T-helper 17 cell (primary cell): ENCODE results near the gene ARV1. TPM values are rescaled to one million over a fixed set of nuclear protein-coding genes. Genes with fewer than 3 reads are reported as not detected.
"Not testable (repeated sequence)": the region's sequence is repeated elsewhere in the genome, so short reads cannot be mapped to it uniquely, and the experiment has no call there.

Experiments
- ATAC-seq: fragments of 150-1000 bp; cut with Tn5 transposase; 2 replicates; pipeline ENCODE4 v1.10.0; 2021; ENCODE audit warnings: mild to moderate bottlenecking, moderate library complexity
- DNase-seq, 3 donors: peaks; one replicate each; pipeline versions ENCODE4 v3.0.0 to v3.0.0-alpha.2; 2020 to 2021
- H3K9me3 ChIP-seq: one replicate; pipeline ENCODE4 v1.7.0; 2013; ENCODE audit warnings: low read length, mild to moderate bottlenecking; ENCODE audit not compliant: control insufficient read depth, poor library complexity, severe bottlenecking
- H3K27ac Mint-ChIP-seq: one replicate; pipeline ENCODE4 v1.8.0; 2022; ENCODE audit warnings: mild to moderate bottlenecking, moderate library complexity, mixed read lengths
- H3K27me3 Mint-ChIP-seq: one replicate; pipeline ENCODE4 v1.8.0; 2022; ENCODE audit warnings: mixed read lengths
- H3K36me3 Mint-ChIP-seq: one replicate; pipeline ENCODE4 v1.8.0; 2022; ENCODE audit warnings: low read depth, mixed read lengths
- H3K4me1 Mint-ChIP-seq: one replicate; pipeline ENCODE4 v1.8.0; 2022; ENCODE audit warnings: mild to moderate bottlenecking, mixed read lengths
- H3K4me3 Mint-ChIP-seq: one replicate; pipeline ENCODE4 v1.8.0; 2022; ENCODE audit warnings: mild to moderate bottlenecking, moderate library complexity, mixed read lengths
- total RNA-seq, 4 donors: library from RNA in 2 of 4; stranded (reverse) in 2 of 4; gene quantifications; one replicate each; pipeline ENCODE4 v1.2.3 and lab custom pipeline; 2022 to 2026

The ARV1 gene
- total RNA-seq, 2 donors from 2014 or later, result 5.7 to 6.7 TPM

DNA sequence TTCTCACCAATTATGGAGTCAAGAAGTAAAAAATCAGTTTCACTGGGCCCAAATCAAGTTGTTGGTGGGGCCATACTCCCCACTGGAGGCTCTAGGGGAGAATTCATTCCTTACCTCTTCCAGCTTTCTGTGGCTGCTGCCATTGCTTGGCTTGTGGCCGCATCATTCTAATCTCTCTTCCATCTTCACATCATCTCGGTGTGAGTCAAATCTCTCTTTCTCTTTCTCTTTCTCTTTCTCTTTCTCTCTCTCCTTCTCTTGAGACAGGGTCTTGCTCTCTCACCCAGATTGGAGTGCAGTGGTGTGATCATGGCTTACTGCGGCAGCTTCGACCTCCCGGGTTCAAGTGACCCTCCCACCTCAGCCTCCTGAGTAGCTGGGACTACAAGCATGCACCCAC, 33.1 kb downstream of the ARV1 start:
- ATAC-seq (no peak), DNase-seq (no peak)
- Mint-ChIP-seq H3K27ac (no peak overlapping the region), H3K36me3 (no peaks in the 10 kb centered on the region), H3K27me3 (no peaks in the 10 kb centered on the region), H3K4me3 (no peak overlapping the region), H3K4me1 (no peaks in the 10 kb centered on the region)
- H3K9me3 ChIP-seq, result no peaks in the 10 kb centered on the region

DNA sequence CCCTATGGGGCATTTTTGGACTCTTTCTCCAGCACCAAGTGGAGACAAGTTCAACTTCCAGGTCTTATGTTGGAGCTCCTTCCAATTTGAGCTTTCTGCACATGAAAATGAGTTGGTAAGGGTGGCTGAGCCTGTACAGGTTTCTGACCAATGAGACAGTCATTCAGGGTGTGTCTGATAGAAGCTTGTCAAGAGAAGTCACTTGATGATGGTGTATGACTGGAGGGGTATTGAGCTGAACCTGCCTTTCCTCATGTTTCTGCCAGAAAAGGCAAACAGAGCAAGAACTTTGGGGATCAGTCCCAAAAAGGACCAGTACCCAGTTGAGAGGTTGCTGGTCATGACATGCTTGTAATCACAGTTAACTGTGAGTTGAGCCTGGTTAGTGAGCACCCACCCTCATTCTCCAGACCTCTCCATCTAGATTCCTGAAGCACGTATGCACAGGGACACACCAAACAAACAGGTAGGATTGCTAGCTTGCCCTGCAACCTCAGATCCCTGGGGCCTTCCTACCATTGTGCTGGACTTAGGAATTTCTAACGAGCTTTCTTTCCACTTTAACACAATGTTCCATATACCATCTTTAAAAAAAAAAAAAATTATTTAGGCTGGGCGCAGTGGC, 34.6 kb downstream of the ARV1 start:
- DNase-seq (no peak), ATAC-seq (no peak)
- no peaks in the 10 kb centered on the region for H3K9me3 ChIP-seq
- H3K36me3 Mint-ChIP-seq, result peaks cover 2% of the 10 kb centered on the region
- H3K27me3 Mint-ChIP-seq, result no peaks in the 10 kb centered on the region
- H3K4me1 Mint-ChIP-seq, result no peaks in the 10 kb centered on the region
- H3K4me3 Mint-ChIP-seq, result no peak overlapping the region
- no peak overlapping the region for H3K27ac Mint-ChIP-seq

DNA sequence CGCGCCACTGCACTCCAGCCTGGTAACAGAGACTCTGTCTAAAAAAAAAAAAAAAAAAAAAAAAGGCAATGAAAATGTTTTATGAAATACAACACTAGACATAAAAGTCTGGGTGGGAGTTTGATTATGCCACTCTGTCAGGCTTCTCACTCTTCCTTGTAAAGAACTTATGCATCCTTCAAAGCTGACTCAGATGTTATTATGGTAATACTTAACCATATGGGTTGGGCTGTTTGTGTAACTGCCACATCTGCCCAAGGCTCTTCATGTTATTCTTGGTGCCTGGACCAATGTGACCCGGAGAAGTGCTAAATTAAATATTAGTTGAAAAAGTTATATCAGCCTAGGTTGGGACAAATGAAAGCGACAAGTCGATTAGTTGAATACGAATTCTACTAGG, 37.3 kb downstream of the ARV1 start:
- no peaks in the 10 kb centered on the region for H3K9me3 ChIP-seq
- Mint-ChIP-seq H3K27ac (no peak overlapping the region), H3K4me1 (peaks cover 4% of the 10 kb centered on the region), H3K4me3 (no peak overlapping the region), H3K36me3 (peaks cover 2% of the 10 kb centered on the region), H3K27me3 (no peaks in the 10 kb centered on the region)
- ATAC-seq (no peak), DNase-seq (no peak)

DNA sequence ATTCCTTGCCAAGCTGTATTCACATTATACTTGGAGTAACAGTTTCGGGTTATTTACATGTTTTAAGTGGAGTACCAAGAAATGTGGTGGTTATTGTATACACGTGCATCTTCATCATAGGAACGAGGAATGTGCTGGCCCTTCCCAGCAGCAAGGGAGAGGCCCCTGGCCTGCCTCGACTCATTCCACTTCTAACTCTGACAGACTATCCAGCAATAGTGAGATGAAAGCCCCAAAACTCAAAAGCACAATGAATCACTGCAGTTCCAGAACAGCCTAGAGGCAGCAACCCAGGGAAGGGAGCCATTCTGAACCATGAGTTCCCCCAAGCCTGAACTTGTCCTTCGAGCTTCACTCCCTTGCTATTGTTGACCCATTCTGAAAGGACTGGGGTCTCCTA, 38.1 kb downstream of the ARV1 start:
- Mint-ChIP-seq H3K36me3 (peaks cover 2% of the 10 kb centered on the region), H3K4me3 (peak overlapping the region; percentile 12), H3K27ac (no peak overlapping the region), H3K4me1 (peaks cover 4% of the 10 kb centered on the region), H3K27me3 (no peaks in the 10 kb centered on the region)
- ATAC-seq (no peak), DNase-seq (no peak)
- H3K9me3 ChIP-seq, result no peaks in the 10 kb centered on the region

DNA sequence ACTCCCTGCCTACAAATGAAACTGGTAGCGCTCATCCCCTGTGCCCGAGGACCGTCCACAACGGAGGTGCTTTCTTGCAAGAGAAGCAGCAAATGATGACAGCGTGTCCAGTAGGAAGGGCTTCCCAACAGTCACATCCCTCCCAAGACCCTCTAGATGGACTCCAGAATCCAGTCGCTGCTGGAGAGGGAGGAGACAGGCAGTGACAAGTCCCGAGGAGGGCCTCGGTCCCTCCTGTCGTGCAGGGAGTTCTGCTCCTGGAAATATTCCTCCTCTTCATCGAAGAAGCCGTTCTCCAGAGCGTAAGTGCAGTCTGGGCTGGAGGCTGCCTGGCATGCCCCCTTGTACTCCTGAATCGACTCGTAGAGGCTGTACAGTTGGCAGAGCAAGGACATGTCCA, 40.8 kb downstream of the ARV1 start:
- H3K36me3 Mint-ChIP-seq, result peaks cover 2% of the 10 kb centered on the region
- H3K4me3 Mint-ChIP-seq, result peak overlapping the region; percentile 55
- no peak for ATAC-seq
- H3K27ac Mint-ChIP-seq, result no peak overlapping the region
- peaks cover 6% of the 10 kb centered on the region for H3K4me1 Mint-ChIP-seq
- no peaks in the 10 kb centered on the region for H3K27me3 Mint-ChIP-seq
- H3K9me3 ChIP-seq, result no peaks in the 10 kb centered on the region
- DNase-seq, result no peak

DNA sequence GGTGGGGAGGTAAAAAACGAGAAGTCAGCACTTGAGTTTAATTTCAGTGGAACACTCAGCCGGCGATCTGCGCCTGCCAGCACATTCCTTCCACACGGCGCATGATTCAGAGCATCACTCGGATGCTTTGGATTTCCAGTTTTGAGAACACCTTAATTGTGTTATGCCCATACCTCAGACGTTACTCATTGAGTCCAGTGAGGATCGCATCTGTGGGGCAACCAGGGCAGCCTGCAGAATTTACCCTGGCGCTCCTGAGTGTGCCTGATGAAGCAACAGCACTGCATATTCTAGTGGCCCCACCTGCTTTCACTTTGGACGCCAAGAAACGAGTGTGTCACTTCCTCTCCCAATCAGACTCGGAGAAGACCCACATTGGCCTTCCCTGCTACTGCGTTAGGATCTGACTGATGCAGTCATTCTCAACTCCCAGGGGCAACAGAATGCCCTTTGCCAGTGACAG, 41.3 kb downstream of the ARV1 start:
- no peak for ATAC-seq
- DNase-seq, result no peak
- Mint-ChIP-seq H3K36me3 (peaks cover 2% of the 10 kb centered on the region), H3K4me3 (peak overlapping the region; percentile 55), H3K4me1 (peaks cover 6% of the 10 kb centered on the region), H3K27me3 (no peaks in the 10 kb centered on the region), H3K27ac (peak overlapping the region; percentile 56)
- H3K9me3 ChIP-seq, result no peaks in the 10 kb centered on the region

DNA sequence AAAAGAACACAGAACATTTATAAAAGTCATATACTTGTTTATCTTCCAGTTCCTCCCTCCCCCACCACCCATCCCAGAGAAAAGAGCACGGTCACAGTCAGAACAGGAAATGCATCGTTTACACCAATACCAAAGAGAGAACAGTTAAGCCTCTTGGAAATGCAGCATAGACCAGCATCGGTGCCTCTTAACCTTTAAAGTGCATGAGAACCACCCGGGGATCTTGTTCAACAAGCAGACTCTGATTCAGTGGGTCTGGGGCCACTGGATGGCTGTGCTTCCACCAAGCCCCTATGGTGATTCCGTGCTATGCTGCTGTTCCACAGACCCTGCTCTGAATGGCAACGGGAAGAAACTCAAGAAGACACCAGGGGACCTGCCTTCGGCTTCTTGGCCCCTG, 41.9 kb downstream of the ARV1 start:
- H3K9me3 ChIP-seq, result no peaks in the 10 kb centered on the region
- no peak for DNase-seq
- Mint-ChIP-seq H3K4me3 (no peak overlapping the region), H3K27ac (peak overlapping the region; percentile 56), H3K4me1 (peaks cover 6% of the 10 kb centered on the region), H3K27me3 (no peaks in the 10 kb centered on the region), H3K36me3 (peaks cover 2% of the 10 kb centered on the region)
- no peak for ATAC-seq

DNA sequence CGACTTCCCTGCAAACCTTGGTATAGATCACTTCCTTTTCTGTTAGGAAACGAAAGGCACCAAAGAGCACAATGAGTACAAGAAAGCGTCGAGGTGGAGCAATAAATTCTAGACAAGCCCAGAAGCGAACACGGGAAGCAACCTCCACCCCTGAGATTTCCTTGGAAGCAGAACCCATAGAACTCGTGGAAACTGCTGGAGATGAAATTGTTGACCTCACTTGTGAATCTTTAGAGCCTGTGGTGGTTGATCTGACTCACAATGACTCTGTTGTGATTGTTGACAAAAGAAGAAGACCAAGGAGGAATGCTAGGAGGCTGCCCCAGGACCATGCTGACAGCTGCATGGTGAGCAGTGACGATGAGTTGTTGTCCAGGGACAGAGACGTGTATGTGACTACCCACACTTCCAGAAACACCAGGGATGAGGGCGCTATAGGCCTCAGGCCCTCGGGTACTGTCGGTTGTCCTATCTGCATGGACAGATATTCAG, 42.7 kb downstream of the ARV1 start:
- ATAC-seq, result no peak

DNA sequence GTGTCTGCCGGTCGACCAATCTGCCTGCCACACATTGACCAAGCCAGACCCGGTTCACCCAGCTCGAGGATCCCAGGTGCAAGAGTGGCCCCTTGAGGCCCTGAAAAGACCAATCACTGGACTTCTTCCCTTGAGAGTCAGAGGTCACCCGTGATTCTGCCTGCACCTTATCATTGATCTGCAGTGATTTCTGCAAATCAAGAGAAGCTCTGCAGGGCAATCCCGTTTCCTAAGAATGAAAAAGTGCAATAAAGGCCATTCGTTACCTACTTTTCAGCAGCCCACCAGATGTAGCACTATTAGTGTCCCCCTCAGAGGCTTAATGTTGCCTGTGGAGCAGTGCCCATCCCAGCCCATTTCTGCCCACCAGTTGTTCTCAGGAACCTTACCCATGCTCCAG, 43.6 kb downstream of the ARV1 start:
- H3K27me3 Mint-ChIP-seq, H3K9me3 ChIP-seq, H3K27ac Mint-ChIP-seq, DNase-seq, ATAC-seq, H3K36me3 Mint-ChIP-seq, H3K4me3 Mint-ChIP-seq: not testable (repeated sequence)
- H3K4me1 Mint-ChIP-seq, result peaks cover 12% of the 10 kb centered on the region

More for the DNA sequence above, 42.7 kb downstream of the ARV1 start:
- H3K36me3 Mint-ChIP-seq, result peaks cover 6% of the 10 kb centered on the region
- H3K4me1 Mint-ChIP-seq, result peaks cover 9% of the 10 kb centered on the region
- H3K27ac Mint-ChIP-seq, result no peak overlapping the region
- DNase-seq, result no peak
- H3K9me3 ChIP-seq, result no peaks in the 10 kb centered on the region
- H3K4me3 Mint-ChIP-seq, result no peak overlapping the region
- no peaks in the 10 kb centered on the region for H3K27me3 Mint-ChIP-seq

DNA sequence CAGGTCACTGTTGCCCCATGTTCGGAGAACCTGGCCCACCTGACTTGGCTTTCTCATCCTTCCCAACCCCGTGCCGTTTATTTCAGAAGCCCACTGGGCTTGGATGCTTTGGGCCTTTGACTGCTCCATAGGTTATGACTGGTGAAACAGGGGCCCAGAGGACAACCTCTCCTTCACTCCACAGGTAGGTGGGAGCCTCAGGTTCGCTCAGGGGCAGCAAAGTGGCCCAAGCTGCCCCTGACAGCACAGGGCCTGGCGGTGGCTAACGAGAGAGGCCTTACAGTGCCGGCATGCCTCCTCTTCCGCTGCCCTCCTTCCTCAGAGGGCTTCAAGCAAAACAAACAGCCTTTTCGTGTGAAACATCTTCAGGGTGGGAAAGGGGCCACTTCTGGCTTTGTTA, 44.3 kb downstream of the ARV1 start:
- H3K9me3 ChIP-seq, result no peaks in the 10 kb centered on the region
- H3K27ac Mint-ChIP-seq, result no peak overlapping the region
- peaks cover 12% of the 10 kb centered on the region for H3K4me1 Mint-ChIP-seq
- H3K4me3 Mint-ChIP-seq, result no peak overlapping the region
- H3K36me3 Mint-ChIP-seq, result peaks cover 5% of the 10 kb centered on the region
- DNase-seq (no peak), ATAC-seq (no peak)
- H3K27me3 Mint-ChIP-seq, result no peaks in the 10 kb centered on the region

DNA sequence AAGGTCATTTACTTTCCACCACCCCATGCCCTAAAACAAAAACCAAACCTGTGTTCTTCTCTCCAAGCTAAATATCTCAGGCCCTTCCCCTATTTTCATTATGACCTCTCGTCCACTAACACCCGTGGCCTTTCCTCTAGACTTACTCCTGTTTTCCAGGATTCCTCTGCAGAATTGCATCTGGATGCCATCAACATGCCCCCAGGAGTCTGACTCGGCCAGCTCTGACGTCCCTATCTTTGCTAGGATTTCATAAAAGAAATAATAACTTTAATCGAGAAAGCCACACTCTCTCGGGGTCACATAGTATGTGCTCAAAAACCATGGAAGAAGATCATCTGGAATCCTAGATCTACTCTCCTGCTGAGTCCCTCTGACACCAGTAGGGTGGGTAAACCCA, 47.7 kb downstream of the ARV1 start:
- H3K9me3 ChIP-seq, result no peaks in the 10 kb centered on the region
- ATAC-seq, result no peak
- H3K27ac Mint-ChIP-seq, result no peak overlapping the region
- no peaks in the 10 kb centered on the region for H3K27me3 Mint-ChIP-seq
- H3K4me1 Mint-ChIP-seq, result peaks cover 10% of the 10 kb centered on the region
- no peak for DNase-seq
- no peak overlapping the region for H3K4me3 Mint-ChIP-seq
- H3K36me3 Mint-ChIP-seq, result peaks cover 3% of the 10 kb centered on the region

DNA sequence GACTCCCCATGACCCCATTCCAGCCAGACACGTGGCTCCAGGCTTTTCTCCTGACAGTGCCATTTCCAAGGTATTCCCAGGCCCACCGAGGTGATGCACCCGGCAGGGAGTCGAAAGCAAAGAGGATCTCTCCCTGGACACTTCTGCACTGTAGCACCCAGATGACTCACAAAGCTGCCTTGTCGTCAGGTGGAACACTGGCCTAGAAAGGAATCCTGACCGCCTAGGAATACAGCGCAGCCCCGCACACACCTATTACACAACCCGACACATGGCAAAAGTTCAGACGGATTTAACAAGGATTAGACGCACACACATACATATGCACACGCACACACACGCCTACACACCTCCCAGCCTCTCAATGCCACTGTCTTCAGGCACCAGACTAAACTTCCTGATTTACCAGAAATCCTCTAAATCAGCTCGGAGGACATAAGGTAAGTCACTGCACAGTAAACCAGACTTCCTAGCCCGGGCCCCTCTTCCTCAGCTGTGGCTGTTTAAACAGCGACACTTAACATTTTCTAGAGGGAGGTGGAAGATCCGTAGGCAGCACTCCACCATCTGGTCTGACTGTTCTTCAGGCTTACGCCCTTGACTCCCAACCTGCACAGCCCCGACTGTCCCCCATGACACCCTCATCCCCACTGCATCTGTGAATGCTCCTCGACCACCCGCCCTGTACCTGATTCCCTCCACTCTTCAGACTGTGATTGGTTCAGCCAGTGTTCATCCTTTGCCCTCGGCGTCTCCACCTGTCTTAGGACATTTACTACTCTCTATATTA, 48.4 kb downstream of the ARV1 start:
- Mint-ChIP-seq H3K4me3 (no peak overlapping the region), H3K27ac (no peak overlapping the region), H3K36me3 (peaks cover 3% of the 10 kb centered on the region), H3K4me1 (peaks cover 12% of the 10 kb centered on the region), H3K27me3 (no peaks in the 10 kb centered on the region)
- no peaks in the 10 kb centered on the region for H3K9me3 ChIP-seq
- ATAC-seq (no peak), DNase-seq (no peak)

DNA sequence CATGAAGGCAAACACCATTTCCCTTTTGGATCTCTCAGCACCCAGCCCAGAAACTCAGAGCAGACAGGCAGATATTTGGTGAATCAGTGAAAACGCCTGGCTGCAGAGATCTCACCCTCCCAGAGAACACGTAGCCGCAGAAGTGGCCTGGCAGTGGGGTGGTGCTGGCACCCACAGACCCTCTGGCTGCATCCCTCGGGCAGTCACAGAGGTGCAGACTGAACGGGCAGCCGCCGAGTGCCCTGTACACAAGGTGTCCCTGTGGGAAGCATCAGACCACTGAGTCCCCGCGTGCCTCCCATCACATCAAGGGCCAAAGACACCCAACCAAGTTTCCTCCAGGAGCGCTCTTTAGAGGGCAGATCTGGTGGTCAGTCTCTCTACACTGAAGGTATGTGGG, 49.1 kb downstream of the ARV1 start:
- H3K4me1 Mint-ChIP-seq, result peaks cover 11% of the 10 kb centered on the region
- ATAC-seq, result no peak
- peaks cover 3% of the 10 kb centered on the region for H3K36me3 Mint-ChIP-seq
- H3K27ac Mint-ChIP-seq, result no peak overlapping the region
- no peaks in the 10 kb centered on the region for H3K27me3 Mint-ChIP-seq
- DNase-seq, result no peak
- no peak overlapping the region for H3K4me3 Mint-ChIP-seq
- H3K9me3 ChIP-seq, result no peaks in the 10 kb centered on the region

DNA sequence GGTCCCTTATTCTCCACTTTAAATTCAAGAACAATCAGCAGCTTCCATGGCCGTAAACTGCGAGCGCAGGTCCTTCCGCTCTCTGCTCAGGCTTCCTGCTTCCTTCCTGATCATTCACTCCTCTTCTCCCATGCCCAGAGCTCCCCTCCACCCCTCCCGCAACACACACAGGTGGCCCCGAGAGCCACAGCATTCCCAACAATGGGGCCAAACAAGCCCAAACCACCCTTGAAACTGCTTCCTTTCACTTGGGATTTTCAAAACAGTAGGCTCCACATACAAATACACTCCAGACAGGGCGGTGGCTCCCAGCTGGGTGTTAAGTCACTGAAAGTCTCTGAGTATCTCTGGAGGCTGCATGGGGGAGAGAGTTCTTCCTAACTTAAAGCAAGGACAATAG, 49.8 kb downstream of the ARV1 start:
- Mint-ChIP-seq H3K36me3 (peaks cover 3% of the 10 kb centered on the region), H3K4me1 (peaks cover 10% of the 10 kb centered on the region), H3K4me3 (no peak overlapping the region), H3K27me3 (no peaks in the 10 kb centered on the region), H3K27ac (no peak overlapping the region)
- no peaks in the 10 kb centered on the region for H3K9me3 ChIP-seq
- ATAC-seq, result no peak
- no peak for DNase-seq
